GM18499 (cell line): ENCODE results near the gene FAM9A.
"Not testable (repeated sequence)": the region's sequence is repeated elsewhere in the genome, so short reads cannot be mapped to it uniquely, and the experiment has no call there.

ENCODE experiments used
- ATAC-seq: cut with Tn5 transposase; IDR thresholded peaks from one replicate; pipeline ENCODE4 v1.9.1; 2021; ENCODE audit warnings: moderate number of reproducible peaks; ENCODE audit not compliant: insufficient read depth, unreplicated experiment

Gene FAM9A

DNA sequence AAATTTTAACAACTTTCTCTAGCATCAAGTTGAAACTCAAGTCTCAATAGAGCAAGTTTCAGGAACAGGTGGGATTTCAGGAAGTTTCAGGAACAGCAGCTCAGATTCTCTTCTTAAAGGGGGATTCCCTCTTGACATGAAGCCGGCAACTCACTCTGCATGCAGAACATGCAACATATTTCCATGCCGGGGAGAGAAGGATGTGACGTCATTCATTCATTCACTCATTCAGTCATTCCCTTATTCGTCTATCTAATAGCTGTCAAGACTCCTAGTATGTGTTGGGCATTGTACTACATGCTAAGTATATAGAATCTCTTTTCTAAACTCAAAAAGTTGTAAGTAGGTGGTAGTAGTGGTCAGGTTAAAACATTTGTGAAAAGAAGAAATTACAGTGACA, 4.8 kb upstream of the FAM9A start:
- ATAC-seq = no peak

- no peak for ATAC-seq
Measured at GRCh38 chrX:8805046-8805445, 3.9 kb upstream of the FAM9A start.

GRCh38 chrX:8803326-8803725, 2.1 kb upstream of the FAM9A start:
- ATAC-seq = no peak

GRCh38 chrX:8800351-8800750, 832 bp downstream of the FAM9A start:
- ATAC-seq = not testable (repeated sequence)

DNA sequence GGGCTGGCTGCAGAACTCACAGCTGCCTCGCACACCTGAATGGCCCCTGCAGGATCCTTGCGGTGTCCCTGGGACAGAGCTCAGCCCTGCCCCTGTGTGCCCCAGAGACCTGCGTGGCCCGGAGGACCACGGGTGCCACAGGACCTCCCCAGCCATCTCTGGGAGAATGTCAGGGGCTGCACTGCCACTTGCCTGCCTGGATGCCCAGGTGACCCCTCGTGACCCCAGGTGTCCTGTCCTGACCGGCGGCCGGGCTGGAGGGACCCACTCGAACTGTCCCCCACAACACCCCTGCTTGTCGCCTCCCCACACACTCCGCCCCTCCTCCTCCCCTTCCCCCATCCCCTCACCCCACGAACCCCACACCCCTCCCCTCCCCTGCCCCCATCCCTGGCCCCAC, 1.9 kb downstream of the FAM9A start:
- not testable (repeated sequence) for ATAC-seq

DNA sequence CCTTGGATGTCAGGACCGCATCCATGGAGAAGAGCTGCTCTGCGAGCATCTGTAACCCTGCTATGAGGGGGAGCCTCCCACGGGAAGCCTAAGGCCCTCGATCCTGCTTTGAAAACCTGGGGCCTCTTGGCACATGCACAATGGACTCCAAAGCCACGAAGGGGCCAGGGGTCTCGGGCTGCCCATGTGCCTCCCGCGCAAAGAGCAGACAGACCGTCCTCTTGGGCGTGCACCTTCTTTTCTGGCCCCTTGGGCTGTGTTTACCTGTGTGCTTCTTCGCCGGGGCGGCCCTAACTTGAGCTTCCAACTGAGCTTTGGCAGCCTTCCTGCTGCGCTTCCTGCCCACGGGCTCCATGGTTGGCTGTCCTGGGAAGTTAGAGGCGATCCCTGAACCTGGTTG, 2.5 kb downstream of the FAM9A start:
- ATAC-seq = not testable (repeated sequence)

- not testable (repeated sequence) for ATAC-seq
Measured at GRCh38 chrX:8787119-8787518, 14.1 kb downstream of the FAM9A start.

DNA sequence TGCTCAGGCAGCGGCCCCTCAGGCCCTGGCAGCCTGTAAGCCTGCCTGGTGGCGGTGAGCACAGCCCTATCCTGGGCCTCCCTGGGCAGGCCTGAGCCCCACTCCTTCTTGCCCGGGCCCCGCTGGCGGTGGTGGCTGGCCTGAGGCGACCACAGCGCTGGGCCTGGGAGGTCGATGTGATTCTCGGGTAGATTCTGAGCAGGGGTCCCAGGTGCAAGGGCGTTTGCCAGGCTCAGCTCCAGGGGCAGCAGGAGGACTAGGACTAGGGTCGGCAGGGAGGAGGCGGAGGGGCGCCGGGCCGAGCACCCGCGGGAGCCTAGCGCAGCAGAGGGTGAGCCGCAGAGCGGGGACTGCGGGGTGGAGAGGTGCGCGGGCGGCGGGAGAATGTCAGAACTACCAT, 17.0 kb downstream of the FAM9A start:
- no peak for ATAC-seq

DNA sequence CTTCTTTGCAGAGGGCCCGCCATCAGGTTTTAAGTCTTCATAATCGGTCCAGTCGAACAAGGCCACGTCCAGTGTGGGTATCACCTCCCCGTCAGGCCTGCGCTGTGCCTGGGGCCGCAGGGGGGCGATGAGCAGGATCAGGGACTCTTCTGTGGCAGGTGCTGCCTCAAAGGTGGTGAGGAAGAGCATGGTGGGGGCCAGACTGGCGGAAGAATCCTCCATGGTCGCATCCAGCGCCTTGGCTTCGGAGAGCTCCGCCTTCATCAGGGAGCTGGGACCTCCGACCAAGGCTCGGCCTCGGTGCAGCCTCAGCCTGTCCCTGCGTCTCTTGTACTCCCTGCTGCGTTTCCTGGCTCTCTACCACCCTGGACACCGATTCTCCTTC, 17.5 kb downstream of the FAM9A start:
- ATAC-seq = no peak

DNA sequence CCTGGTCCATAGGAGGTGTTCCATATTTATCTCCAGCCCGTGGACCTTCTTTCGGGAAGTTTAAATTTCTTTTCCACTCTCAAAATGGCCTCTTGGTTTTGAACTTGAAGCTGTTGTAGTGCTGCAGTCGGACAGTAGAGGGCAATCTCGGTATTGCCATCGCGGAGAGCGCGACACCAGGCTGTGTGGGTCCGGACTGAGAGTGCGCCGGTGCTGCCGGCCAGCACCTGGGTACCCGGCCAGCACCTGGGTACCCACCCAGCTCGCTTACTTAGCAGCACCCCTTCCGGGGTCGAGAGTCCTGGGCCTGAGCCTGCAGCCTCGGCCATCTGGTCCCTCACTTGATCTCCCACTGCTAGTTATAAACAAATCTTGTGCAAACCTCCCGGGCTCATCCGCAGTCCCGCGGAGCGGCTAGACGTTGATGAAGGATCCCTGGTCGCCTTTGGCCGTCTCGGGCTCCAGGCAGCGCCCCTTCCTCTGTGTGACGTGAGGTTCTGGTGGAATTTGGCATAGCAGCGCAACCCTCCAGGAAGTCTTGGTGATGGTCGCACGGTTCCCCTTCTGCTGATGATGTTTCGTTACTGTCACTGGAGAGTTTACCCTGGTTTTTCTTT, 18.0 kb downstream of the FAM9A start:
- no peak for ATAC-seq

DNA sequence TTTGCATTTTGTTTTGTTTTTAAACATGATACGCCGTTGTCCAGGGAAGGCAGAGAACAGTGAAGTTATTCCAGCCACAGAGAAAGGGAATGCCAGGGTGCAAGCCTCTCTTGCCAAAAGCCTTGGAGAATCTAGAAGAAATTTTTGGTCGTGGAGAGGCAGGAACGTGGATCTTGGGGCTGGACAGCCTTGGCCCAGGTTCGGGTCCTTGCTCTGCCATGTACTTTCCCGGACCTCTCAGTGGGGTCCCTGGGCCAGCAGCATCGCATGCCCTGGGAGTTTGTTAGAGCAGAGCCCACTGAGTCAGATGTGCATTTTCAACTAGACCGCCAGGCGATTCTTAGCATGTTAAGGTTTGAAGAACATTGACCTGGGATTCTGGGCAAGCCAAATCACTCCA, 18.6 kb downstream of the FAM9A start:
- ATAC-seq = no peak

DNA sequence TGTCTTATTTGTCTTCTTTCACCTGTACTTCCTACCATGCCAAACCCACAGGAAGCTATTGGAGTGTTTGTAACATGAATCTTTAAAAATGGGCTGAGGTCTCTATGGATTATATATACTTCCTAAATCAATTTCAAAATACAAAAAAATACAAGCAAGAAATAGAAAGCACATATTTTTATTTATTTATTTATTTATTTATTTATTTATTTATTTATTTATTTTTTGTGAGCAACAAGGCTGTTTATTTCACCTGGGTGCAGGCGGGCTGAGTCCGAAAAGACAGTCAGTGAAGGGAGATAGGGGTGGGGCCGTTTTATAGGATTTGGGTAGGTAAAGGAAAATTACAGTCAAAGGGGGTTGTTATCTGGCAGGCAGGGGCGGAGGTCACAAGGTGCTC, 19.3 kb downstream of the FAM9A start:
- ATAC-seq = not testable (repeated sequence)

- no peak for ATAC-seq
Measured at GRCh38 chrX:8773117-8773516, 28.1 kb downstream of the FAM9A start.

GRCh38 chrX:8760021-8760420, 41.2 kb downstream of the FAM9A start:
- ATAC-seq = no peak

GRCh38 chrX:8758706-8759105, 42.5 kb downstream of the FAM9A start:
- not testable (repeated sequence) for ATAC-seq

DNA sequence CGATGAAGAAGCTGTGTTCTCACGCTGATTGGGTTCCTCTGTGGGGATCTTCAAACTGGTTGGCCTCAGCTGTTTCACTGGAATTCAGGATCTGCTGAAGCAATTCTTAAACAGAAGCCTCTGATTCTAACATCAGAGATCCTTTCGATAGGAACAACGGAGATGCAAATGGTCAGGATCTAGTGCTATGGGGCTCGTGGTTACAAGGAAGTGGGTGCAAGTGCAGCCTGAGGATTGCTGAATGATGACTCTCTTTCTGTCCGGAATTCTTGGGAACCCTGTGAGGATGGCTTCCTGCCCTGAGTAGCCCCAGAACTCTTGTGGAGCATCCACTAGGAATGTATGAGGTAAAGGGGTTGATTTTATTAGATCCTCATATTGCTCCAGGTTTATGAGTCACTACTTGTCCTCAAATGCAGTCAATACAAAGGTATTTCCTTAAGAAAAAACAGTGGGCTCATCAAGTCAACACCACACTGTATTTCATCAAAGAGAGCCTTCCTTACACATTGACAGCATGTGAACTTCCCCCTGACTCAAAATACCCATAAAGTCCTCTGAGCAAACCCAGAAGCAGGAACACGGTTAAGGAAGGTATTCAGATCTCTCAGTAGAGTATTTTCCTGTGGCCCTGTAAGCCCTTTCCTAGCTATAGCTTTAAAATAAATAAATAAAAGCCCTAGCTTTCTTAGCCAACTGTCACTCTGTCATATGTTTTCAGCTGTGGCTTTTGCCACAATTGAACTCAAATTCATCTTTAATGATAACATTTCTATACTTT, 43.4 kb downstream of the FAM9A start:
- not testable (repeated sequence) for ATAC-seq

- no peak for ATAC-seq
Measured at GRCh38 chrX:8755813-8756212, 45.4 kb downstream of the FAM9A start.

DNA sequence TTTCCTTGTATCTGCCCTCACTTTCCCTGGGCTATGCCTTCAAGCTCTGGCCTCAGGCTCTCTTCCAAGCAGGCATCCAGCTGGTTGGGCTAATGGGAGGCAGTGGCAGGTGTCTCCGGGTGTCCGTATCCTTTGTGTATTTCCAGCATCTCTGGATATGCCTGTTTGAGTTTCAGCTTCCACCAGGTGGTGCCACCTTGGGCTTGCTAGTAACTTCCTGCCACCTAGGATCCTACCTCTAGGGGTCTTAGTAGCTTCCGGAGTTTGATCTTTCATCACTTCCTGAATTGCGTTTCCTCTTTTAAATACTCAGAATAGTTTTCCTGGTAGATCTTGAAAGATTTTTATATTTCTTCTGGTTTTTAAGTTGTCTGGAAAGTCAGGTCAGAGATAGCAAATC, 46.1 kb downstream of the FAM9A start:
- ATAC-seq = no peak

- no peak for ATAC-seq
Measured at GRCh38 chrX:8749697-8750096, 51.5 kb downstream of the FAM9A start.

DNA sequence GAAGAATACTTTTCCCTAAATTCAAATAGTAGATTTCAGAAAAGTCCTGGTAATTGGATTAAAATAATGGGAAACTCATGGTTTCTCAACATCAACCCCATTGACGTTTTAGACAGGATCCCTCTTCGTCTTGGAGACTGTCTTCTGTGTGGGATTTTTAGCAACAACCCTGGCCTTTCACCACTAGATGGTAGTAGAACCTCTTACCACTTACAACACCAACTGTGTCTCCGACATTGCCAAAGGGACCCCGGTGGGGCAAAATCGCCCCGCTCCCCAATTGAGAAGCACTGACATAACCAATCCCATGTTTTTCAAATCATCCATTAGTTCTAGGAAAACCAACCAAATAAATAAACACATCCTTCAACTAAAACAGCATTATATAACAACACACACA, 52.3 kb downstream of the FAM9A start:
- peak; percentile 63 for ATAC-seq

- no peak for ATAC-seq
Measured at GRCh38 chrX:8743126-8743732, 58.0 kb downstream of the FAM9A start.

GRCh38 chrX:8741981-8742380, 59.2 kb downstream of the FAM9A start:
- no peak for ATAC-seq
